Hematopoietic multipotent progenitor cell (in vitro differentiated cells): ENCODE results near the gene KCNJ18. TPM values are rescaled to one million over a fixed set of nuclear protein-coding genes. Genes with fewer than 3 reads are reported as not detected.
"Not testable (repeated sequence)": the region's sequence is repeated elsewhere in the genome, so short reads cannot be mapped to it uniquely, and the experiment has no call there.

Experiments used
- DNase-seq, 3 donors: peaks; one replicate each; pipeline ENCODE4 v3.0.0-alpha.2; 2011 to 2015; ENCODE audit warnings: low read depth in 2 of 3, low spot score in 2 of 3
- total RNA-seq: library from RNA; depleted of rRNA; stranded (reverse); fragments of >200 nt; gene quantifications from one replicate; pipeline ENCODE4 v1.2.3, GENCODE V29; 2012

Gene KCNJ18
- total RNA-seq, 1 donor = not detected

DNA sequence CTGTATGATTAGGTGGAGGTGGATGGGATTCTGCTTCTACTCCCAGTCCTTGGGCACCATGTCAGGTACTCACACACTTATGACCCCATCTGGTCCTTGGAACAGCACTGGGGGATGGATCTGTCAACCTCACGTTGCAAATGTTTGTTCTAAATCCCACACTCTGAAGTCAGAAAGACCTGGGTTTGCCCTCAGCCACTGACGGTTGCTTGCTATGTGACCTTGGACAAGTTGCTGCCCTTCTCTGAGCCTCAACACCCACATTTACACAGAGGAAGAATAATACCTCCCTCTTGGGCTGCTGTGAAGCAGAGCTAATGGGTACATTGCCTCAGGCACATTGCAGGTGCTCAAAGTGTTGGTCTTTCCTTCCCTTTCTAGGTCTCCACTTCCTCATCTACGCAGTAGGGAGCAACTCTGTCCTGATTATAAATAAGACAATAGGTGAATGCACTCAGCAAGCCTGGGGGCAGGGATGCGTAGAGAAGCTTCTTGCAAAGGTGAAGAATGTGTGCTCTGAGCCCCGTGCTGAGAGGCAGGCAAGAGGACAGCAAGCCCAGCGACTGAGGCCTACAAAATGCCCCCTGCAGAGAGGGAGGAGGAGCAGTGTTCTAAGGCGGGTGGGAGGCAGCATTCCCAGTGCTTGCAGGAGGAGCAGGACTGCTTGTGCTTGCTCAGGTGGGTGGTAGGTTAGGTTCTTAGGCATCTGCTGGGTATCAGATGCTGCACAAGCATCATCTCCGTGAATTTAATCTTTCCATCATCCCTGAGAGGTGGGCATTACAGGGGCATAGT lies 21.8 kb upstream of the KCNJ18 start:
- not testable (repeated sequence) for DNase-seq

DNA sequence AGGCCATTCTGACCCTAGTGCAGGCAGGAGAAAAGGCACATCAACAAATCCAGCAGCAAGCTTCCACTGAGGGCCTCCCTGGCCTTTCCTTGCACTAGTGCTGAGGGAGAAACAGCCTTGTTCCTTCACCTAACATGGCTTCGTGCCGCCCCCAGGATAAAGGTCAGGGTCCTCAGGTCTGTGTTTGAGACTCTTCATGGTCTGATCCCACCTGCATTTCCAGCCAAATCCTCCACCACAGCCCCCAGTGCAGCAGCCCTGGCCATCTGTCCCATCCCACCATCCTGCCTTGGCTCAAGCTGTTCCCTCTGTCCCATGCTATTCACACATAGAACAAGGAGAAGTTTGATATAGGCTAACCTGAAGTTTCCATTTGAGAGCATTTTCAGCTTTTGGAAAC lies 20.9 kb upstream of the KCNJ18 start:
- DNase-seq = not testable (repeated sequence)

DNA sequence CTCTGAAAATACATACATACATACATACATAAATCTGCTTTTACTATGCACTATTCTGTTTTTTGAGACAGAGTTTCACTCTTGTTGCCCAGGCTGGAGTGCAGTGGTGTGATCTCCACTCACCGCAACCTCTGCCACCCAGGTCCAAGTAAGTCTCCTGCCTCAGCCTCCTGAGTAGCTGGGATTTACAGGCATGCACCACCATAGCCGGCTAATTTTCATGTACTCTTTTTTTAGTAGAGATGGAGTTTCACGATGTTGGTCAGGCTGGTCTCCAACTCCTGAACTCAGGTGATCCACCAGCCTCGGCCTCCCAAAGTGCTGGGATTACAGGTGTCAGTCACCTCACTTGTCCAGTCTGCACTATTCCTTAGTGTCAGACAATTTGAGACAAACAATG lies 20.5 kb upstream of the KCNJ18 start:
- not testable (repeated sequence) for DNase-seq

DNA sequence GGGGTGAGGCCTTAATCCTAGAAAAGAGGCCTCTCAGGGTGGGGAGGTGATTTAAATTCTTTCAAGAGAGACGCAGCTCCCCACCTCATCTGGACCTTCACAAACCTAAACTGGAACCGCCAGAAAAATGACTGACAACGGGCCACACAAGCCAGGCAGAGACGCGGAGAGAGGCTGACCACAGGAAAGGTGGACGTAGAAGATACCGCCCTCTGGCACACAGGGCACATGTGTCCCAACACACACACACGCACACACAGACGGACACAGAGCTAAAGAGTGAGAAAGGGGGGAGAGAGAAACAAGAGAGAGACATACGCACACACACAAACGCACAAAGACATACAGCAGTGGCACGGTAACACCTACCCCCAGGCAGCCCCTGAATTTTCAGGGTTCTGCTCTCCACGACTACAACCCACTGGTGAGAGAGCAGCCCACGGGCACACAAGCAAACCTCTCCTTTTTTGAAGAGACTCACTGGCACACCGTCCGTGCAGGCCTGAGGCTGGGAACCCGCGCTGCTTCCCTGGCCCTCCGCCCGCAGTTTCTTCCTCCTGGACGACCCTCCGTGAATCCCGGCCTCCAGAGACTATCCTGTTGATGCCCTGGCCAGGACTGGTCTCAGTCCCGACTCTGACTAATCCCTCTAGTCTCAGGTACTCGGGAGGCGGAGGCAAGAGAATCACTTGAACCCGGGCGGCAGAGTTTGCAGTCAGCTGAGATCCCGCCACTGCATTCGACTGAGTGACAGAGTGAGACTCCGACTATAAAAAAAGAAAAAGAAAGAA lies 18.7 kb upstream of the KCNJ18 start:
- DNase-seq = not testable (repeated sequence)

DNA sequence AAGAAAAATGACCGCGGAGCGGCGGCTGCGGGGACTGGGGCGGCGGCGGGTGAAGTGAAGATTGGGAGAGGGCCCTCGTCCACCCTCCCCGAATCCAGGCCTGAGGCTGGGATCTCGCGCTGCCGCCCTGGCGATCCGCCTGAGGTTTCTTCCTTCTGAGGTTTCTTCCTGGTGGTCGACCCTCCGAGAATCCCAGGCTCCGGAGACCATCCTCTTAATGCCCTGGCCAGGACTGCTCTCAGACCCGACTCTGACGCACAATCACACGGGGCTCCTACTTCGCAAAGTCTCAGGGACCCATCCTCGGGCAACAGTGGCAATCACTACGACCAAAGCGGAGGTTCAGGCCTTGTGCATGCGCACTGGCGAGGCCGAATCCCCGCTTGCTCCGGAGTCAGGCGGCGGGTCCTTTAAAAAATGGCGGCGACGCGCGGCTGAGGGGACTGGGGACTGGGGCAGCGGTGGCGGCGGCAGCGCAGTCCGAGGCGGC lies 18.0 kb upstream of the KCNJ18 start:
- DNase-seq = no peak

DNA sequence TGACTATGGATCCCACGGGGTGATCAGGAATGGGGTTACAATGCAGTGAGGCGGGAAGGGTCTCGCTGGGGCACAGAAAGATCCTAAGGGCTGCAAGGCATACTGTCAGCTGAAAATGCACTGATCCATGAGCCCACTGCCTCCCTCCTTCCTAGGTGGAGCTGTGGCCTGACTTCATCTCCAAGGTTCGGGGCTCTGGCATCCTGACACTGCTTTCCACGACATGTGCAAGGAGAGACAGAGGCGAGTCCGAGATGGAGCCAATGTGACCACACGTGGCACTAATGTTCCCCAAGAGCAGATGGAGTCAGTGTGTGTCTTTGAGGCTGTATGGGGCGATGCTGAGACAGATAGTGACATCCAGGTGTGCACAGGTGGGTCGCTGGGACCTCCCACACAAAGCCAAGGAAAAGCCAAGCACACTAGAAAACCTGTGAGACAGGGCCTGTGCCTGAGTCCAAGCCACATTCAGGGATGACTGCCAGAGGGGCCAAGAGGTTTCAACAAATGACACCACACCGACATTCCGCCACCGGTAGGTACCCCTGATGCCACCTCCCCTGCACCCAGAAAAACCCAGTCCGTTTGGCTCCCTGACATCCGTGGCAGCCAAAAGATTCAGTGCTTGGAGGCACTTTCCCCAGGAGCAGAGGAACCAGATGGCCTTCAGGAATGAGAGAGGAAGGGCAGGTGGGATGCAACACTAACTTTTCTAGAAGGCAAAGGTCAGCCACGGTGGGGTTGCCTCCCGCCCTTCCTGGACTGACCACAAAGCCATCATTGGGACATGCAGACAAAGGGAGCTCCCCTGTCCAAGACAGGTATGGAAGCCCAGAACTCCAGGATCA lies 17.2 kb upstream of the KCNJ18 start:
- DNase-seq = not testable (repeated sequence)

DNA sequence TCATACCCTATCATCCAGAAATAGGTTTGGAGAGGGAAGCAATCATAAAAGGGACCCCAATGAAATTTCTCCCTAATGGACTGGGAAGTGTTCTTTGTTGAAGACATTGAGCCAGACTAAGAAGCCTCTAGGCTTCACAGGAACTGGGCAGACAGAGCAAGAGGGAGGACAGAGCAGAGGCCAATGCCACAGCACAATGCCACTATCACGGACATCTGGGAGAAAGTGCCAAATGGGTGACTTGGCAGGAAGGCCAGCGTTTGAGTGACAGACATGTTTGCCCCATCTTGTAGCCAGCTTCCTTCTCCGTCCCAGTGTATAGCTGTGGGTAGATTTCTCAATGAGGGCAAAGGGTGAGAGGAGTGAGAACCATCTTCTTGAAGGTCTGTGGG lies 16.6 kb upstream of the KCNJ18 start:
- not testable (repeated sequence) for DNase-seq

DNA sequence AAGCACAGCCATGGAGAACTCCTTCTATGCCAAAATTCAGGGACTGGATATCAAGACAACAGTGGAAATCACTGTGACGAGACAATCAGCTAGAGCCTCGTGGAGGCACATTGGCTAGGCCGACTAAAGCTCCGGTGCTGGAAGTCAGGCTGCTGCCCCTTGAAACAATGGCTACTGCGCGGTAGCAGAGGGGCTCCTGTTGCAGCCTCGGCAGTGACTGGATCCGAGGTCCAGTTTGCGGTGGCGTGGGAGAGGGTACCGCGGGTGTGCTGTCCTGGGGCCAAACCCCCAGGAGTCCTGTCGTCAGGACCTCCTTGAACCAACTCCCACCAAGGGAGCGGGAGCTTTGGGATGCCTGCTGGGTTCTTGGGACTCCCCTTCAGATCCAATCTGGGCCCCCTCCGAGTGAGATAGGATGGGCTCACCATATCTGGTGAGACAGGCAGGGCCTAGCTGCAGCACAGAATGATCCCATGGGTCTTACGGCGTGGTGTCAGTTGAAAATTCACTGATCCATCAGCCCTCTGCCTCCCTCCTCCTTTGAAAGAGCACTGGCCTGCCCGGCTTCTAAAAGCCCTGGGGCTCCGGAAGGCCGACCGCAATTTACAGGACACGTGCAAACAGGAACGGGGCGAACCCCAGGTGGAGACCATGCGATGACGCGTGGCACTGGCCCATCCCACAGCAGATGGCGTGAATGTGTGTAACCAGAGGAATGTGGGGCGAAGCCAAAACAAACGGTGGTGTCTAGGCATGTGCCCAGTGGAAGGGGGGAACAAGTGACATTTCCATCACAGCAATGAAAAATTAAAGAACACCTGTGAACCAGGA lies 15.8 kb upstream of the KCNJ18 start:
- DNase-seq = no peak

DNA sequence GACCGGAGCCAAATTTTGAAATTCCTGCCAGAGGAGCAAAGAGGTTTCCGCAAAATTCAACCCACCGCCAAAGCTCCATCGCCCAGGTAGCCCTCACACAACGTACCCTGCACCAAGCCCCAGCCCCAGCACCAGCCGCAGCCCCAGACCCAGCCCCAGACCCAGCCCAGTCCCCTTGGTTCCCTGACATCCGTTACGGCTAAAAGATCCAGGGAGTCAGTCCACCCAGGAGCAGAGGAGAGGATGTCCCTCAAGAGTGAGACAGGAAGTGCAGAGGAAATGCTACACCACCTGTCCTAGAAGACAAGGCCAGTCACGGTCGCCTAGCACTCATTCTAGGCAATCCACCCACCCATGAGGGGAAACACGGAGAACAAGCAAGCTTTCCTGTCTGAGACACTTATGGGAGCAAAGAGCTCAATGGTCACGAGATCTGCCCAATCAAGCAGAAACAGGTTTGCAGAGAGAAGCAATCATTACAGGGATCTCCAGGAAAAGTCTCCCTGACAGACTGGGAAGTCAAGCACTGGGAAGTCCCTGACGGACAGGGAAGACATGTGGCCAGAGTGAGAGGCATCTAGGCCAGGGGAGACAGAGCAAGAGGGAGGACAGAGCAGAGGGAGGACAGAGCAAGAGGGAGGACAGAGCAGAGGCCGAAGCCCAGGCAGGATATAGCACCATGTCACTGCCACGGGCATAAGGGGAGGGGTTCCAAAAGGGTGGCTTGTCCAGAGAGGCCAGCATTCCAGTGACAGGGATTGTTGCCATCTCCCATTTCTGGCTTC lies 15.0 kb upstream of the KCNJ18 start:
- DNase-seq = no peak

DNA sequence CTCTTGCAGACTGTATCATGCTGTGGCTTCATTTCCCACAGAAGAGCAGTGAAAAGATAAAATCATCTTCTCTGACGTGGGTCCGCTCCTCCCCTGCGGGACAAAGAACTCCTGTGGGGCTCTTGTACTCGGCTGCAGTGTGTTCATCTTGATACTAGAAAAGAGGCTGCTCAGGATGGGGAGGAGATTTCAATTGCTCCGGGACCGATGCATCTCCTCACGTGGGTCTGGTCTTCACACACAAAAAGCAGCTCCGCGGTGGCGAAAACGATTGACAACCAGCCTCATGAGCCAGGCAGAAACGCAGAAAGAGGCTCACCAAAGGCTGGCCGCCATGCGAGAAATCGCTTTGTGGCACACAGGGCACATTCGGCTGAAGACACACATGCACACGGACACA lies 14.4 kb upstream of the KCNJ18 start:
- DNase-seq = no peak

DNA sequence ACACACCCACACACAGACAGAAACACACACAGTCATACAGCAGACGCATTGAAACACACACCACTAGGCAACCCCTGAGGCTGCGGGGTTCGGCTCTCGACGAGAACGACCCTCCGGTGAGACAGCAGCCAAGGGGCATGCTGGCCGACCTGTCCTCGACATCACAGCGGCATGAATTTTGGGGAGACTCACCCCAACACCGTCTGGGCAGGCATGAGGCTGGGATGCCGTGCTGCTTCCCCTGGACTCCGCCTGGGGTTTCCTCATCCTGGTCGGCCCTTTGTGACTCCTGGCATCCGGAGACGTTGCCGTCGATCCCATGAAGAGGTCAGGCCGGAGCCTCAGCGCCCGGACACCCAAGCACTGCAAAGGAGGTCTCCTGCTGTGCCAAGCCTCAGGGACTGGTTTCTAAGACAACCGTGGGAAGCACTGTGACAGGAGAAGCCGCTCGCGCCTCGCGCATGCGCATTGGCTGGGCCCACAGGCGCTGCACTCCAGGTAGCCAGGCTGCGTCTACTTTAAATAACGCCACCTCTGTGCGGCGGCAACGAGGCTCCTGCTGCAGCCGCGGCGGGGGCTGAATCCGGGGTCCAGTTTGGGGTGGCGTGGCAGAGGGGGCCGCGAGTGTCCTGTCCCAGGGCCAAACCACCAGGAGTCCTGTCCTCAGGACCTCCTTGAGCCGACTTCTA lies 13.8 kb upstream of the KCNJ18 start:
- DNase-seq = no peak

DNA sequence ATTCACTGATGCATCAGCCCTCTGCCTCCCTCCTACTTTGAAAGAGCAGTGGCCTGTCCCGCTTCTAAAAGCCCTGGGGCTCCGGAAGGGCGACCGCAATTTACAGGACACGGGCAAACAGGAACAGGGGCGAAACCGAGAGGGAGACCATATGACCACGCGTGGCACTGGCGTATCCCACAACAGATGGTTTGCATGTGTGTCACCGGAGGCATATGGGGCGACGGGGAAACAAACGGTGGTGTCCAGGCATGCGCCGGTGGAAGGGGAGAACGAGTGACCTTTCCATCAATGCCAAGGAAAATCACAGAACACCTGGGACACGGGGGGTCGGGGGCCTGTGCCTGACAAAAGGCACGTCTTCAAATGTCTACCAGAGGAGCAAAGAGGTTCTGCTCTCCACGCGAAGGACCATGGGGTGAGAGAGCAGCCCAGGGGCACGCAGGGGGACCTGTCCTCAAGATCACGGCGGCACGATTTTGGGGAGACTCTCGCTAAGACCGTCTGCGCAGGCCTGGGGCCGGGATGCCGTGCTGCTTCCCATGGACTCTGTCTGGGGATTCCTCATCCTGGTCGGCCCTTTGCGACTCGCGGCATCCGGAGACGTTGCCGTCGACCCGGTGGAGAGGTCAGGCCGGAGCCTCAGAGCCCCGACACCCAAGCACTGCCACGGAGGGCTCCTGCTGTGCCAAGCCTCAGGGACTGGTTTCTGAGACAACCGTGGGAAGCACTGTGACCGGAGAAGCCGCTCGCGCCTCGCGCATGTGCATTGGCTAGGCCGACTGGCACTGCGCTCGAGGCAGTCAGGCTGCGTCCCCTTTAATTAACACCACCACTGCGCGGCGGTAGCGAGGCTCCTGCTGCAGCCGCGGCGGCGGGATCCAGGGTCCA lies 12.8 kb upstream of the KCNJ18 start:
- no peak for DNase-seq

DNA sequence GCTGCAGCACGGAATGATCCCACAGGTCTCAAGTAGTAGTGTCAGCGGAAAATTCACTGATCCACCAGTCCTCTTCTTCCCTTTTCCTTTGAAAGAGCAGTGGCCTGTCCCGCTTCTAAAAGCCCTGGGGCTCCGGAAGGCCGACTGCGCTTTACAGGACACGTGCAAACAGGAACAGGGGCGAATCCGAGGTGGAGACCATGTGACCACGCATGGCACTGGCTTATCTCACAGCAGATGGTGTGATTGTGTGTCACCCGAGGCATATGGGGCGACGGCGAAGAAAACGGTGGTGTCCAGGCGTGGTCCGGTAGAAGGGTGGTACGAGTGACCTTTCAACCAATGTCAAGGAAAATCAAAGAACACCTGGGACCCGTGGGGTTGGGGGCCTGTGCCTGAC lies 12.0 kb upstream of the KCNJ18 start:
- no peak for DNase-seq

DNA sequence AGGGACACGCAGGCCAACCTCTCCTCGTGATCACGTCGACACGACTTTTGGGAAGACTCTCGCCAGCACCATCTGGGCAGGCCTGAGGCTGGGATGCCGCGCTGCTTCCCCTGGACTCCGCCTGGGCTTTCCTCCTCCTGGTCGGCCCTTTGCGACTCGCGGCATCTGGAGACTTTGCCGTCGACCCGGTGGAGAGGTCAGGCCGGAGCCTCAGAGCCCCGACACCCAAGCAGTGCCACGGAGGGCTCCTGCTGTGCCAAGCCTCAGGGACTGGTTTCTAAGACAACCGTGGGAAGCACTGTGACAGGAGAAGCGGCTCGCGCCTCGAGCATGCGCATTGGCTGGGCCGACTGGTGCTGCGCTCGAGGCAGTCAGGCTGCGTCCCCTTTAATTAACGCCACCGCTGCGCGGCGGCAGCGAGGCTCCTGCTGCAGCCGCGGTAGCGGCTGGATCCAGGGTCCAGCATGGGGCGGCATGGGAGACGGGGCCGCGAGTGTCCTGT lies 11.4 kb upstream of the KCNJ18 start:
- DNase-seq = not testable (repeated sequence)

DNA sequence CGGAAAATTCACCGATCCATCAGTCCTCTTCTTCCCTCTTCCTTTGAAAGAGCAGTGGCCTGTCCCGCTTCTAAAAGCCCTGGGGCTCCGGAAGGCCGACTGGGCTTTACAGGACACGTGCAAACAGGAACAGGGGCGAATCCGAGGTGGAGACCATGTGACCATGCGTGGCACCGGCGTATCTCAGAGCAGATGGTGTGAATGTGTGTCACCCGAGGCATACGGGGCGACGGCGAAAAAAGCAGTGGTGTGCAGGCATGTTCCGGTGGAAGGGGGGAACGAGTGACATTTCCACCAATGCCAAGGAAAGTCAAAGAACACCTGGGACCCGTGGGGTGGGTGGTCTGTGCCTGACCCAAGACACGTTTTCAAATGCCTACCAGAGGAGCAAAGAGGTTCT lies 10.7 kb upstream of the KCNJ18 start:
- DNase-seq = not testable (repeated sequence)

DNA sequence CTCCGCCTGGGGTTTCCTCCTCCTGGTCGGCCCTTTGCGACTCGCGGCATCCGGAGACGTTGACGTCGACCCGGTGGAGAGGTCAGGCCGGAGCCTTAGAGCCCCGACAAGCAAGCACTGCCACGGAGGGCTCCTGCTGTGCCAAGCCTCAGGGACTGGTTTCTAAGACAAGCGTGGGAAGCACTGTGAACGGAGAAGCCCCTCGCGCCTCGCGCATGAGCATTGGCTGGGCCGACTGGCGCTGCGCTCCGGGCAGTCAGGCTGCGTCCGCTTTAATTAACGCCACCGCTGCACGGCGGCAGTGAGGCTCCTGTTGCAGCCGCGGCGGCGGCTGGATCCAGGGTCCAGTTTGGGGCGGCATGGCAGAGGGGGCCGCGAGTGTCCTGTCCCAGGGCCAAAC lies 10.2 kb upstream of the KCNJ18 start:
- DNase-seq = not testable (repeated sequence)

DNA sequence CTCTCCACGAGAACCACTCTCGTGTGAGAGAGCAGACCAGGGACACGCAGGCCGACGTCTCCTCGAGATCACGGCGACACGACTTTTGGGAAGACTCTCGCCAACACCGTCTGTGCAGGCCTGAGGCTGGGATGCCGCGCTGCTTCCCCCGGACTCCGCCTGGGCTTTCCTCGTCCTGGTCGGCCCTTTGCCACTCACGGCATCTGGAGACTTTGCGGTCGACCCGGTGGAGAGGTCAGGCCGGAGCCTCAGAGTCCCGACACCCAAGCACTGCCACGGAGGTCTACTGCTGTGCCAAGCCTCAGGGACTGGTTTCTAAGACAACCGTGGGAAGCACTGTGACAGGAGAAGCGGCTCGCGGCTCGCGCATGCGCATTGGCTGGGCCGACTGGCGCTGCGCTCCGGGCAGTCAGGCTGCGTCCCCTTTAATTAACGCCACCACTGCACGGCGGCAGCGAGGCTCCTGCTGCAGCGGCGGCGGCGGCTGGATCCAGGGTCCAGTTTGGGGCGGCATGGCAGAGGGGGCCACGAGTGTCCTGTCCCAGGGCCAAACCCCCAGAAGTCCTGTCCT lies 9.1 kb upstream of the KCNJ18 start:
- DNase-seq = not testable (repeated sequence)
